ENCODE results near the gene RAPGEF3.

DNA sequence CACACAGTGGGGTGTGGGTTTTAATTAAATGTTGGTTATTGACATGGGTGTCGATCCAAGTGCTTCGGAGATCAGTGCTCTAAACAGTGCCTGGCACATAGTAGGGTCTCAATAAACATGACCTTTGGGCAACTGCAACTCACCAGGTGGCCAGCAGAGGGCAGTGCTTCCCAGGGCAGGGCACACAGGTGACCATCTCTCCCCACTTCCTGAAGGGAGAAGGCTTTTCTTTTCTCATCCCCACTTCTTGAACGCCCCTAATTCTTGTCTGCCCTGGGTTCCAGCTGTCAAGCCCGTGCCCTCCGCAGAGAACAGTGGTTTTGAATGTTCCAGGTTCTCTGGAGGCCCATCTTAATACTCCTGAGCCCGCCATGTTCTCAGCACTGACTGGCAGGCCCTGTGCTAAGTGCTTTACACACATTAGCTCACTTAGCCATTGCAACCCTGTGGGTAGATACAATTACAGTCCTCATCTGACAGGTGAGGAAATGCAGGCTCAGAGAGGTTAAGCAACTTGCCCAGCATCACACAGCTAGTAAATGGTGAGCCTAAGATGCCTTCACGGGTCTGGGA is 16.3 kb downstream of the RAPGEF3 start:
- TF ChIP-seq, protein P1, sequence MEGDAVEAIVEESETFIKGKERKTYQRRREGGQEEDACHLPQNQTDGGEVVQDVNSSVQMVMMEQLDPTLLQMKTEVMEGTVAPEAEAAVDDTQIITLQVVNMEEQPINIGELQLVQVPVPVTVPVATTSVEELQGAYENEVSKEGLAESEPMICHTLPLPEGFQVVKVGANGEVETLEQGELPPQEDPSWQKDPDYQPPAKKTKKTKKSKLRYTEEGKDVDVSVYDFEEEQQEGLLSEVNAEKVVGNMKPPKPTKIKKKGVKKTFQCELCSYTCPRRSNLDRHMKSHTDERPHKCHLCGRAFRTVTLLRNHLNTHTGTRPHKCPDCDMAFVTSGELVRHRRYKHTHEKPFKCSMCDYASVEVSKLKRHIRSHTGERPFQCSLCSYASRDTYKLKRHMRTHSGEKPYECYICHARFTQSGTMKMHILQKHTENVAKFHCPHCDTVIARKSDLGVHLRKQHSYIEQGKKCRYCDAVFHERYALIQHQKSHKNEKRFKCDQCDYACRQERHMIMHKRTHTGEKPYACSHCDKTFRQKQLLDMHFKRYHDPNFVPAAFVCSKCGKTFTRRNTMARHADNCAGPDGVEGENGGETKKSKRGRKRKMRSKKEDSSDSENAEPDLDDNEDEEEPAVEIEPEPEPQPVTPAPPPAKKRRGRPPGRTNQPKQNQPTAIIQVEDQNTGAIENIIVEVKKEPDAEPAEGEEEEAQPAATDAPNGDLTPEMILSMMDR (conservative IDR thresholded peaks at IDR 0.05): peak; percentile 100
- no peak for TF ChIP-seq EZH2 (IDR thresholded peaks at IDR 0.05; ENCODE audit: low read depth)

Data from PC-9 (cell line).